Calu3 (cell line): ENCODE results near the gene SDE2. TPM values are rescaled to one million over a fixed set of nuclear protein-coding genes. Genes with fewer than 3 reads are reported as not detected.

Experiments
- BruUV-seq: library from RNA; stranded (reverse); fragments of 400-500 nt; replicated peaks from 2 replicates; lab custom pipeline; 2021; lab: Mats Ljungman, UMichigan
- CTCF ChIA-PET: fragments of 300-600 bp; sonication (Branson Sonifier 250); formaldehyde crosslinking; loops from one replicate; lab custom pipeline; 2022; ENCODE audit warnings: antibody characterized with exemption; lab: Charles Lee
- DNase-seq: peaks from one replicate; pipeline ENCODE4 v3.0.0; 2022
- H3K27ac Mint-ChIP-seq: one replicate; pipeline ENCODE4 v1.8.0; 2022; ENCODE audit warnings: mixed read lengths; ENCODE audit not compliant: unreplicated experiment
- H3K27me3 Mint-ChIP-seq: one replicate; pipeline ENCODE4 v1.8.0; 2022; ENCODE audit warnings: mixed read lengths; ENCODE audit not compliant: unreplicated experiment
- H3K36me3 Mint-ChIP-seq: one replicate; pipeline ENCODE4 v1.8.0; 2022; ENCODE audit warnings: mild to moderate bottlenecking, moderate library complexity, mixed read lengths; ENCODE audit not compliant: insufficient read depth, unreplicated experiment
- H3K4me1 Mint-ChIP-seq: one replicate; pipeline ENCODE4 v1.8.0; 2022; ENCODE audit warnings: mild to moderate bottlenecking, low read depth, mixed read lengths; ENCODE audit not compliant: unreplicated experiment
- H3K4me3 Mint-ChIP-seq: one replicate; pipeline ENCODE4 v1.8.0; 2022; ENCODE audit warnings: mild to moderate bottlenecking, low read depth, moderate library complexity, mixed read lengths; ENCODE audit not compliant: unreplicated experiment
- H3K9me3 Mint-ChIP-seq: one replicate; pipeline ENCODE4 v1.8.0; 2022; ENCODE audit warnings: low read depth, mixed read lengths; ENCODE audit not compliant: unreplicated experiment
- CTCF ChIP-seq: fragments of 200-600 bp; IDR thresholded peaks from one replicate; pipeline ENCODE4 v1.8.0; 2022; ENCODE audit warnings: antibody characterized with exemption; ENCODE audit not compliant: unreplicated experiment
- intact Hi-C: fragments of 100-400 bp; cut with micrococcal nuclease; formaldehyde crosslinking; loops from one replicate; pipeline ENCODE4 v1.10.0; 2022; ENCODE audit not compliant: unreplicated experiment
- total RNA-seq: library from RNA; stranded (reverse); gene quantifications from 2 replicates; pipeline ENCODE4 v1.2.3, GENCODE V29; 2022

The SDE2 gene
- total RNA-seq, 1 experiment from 2014 or later: 26.2 TPM

GRCh38 chr1:226021801-226022200, 22.7 kb upstream of the SDE2 start:
- intact Hi-C loops: no loop called here
- H3K4me3 Mint-ChIP-seq: no peak overlapping the region
- CTCF ChIA-PET: interaction anchor here (1.0 kb wide), 1 partner anchor 23 kb away, joined by 4 read pairs; the partner anchor contains the start of gene SDE2
- H3K27me3 Mint-ChIP-seq: no peaks in the 10 kb centered on the region
- no peaks in the 10 kb centered on the region for H3K36me3 Mint-ChIP-seq
- H3K4me1 Mint-ChIP-seq: no peaks in the 10 kb centered on the region
- H3K27ac Mint-ChIP-seq: no peak overlapping the region
- no peak for TF ChIP-seq CTCF
- BruUV-seq: no TSS peak
- H3K9me3 Mint-ChIP-seq: no peaks in the 10 kb centered on the region
- DNase-seq: no peak

- no peak for DNase-seq
- intact Hi-C loops: no loop called here
- TF ChIP-seq CTCF: no peak
- Mint-ChIP-seq H3K27me3 (no peaks in the 10 kb centered on the region), H3K27ac (no peak overlapping the region), H3K4me1 (no peaks in the 10 kb centered on the region), H3K4me3 (no peak overlapping the region), H3K36me3 (no peaks in the 10 kb centered on the region), H3K9me3 (no peaks in the 10 kb centered on the region)
- CTCF ChIA-PET: interaction anchor here (1.0 kb wide), 1 partner anchor 22 kb away, joined by 4 read pairs; the partner anchor contains the start of gene SDE2
- BruUV-seq: no TSS peak
Measured at GRCh38 chr1:226021401-226021800, 22.3 kb upstream of the SDE2 start.

GRCh38 chr1:226019572-226019971, 20.4 kb upstream of the SDE2 start:
- H3K27me3 Mint-ChIP-seq: peaks cover 5% of the 10 kb centered on the region
- H3K36me3 Mint-ChIP-seq: no peaks in the 10 kb centered on the region
- no peak for TF ChIP-seq CTCF
- CTCF ChIA-PET: interaction anchor here (0.7 kb wide), 2 partner anchors 448 to 1137 kb away, joined by 4 to 10 read pairs; no protein-coding TSS in a partner anchor
- H3K4me1 Mint-ChIP-seq: no peaks in the 10 kb centered on the region
- DNase-seq: no peak
- intact Hi-C loops: no loop called here
- no TSS peak for BruUV-seq
- H3K27ac Mint-ChIP-seq: no peak overlapping the region
- H3K4me3 Mint-ChIP-seq: no peak overlapping the region
- H3K9me3 Mint-ChIP-seq: no peaks in the 10 kb centered on the region

DNA sequence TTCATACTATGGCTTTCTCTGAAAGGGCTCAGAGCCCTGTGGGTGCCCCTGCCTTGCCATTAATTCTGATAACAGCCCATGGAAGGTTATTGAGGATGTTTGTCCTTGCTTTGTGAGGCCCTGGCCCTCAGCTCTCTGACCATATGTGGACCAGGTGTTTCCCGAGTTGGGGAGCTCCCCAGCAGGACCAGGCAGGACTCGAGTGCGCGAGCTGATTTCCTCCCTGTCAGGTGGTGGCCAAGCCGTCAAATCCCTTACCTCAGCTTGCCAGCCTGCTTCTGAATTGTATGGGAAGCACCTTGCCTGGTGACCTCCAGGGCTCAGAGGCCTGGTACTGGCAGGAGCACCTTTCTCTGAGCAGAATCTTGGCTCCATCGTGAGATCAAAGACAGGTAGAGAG, 17.9 kb upstream of the SDE2 start:
- CTCF ChIA-PET: interaction anchor here (0.6 kb wide), 1 partner anchor 60 kb away, joined by 3 read pairs; no protein-coding TSS in a partner anchor
- intact Hi-C loops: no loop called here

More for the DNA sequence above, 17.9 kb upstream of the SDE2 start:
- no peak overlapping the region for H3K27ac Mint-ChIP-seq
- no peaks in the 10 kb centered on the region for H3K9me3 Mint-ChIP-seq
- H3K4me3 Mint-ChIP-seq: no peak overlapping the region
- peaks cover 23% of the 10 kb centered on the region for H3K27me3 Mint-ChIP-seq
- BruUV-seq: no TSS peak
- no peaks in the 10 kb centered on the region for H3K4me1 Mint-ChIP-seq
- H3K36me3 Mint-ChIP-seq: no peaks in the 10 kb centered on the region
- DNase-seq: no peak
- no peak for TF ChIP-seq CTCF
